ENCODE measurements around the gene RASGEF1B.

- TF ChIP-seq CTCF (IDR thresholded peaks at IDR 0.05; ENCODE audit: extremely low read depth in 1 of 2, insufficient read depth in 1 of 2, low read depth in 1 of 2, low read length in 2 of 2) (no peak), EZH2 (IDR thresholded peaks at IDR 0.05; ENCODE audit: borderline replicate concordance, low read depth, low read length, severe bottlenecking) (no peak), JUN (IDR thresholded peaks at IDR 0.05; ENCODE audit: borderline replicate concordance, insufficient read depth, insufficient read length, low read depth) (no peak), MAX (IDR thresholded peaks at IDR 0.05; ENCODE audit: insufficient read depth, insufficient read length) (no peak), FOS (IDR thresholded peaks at IDR 0.05; ENCODE audit: borderline replicate concordance, insufficient read depth, low read length) (no peak), GATA2 (IDR thresholded peaks at IDR 0.05; ENCODE audit: insufficient read depth, insufficient read length, low read depth, low read length) (no peak), POLR2A (IDR thresholded peaks at IDR 0.05; ENCODE audit: low read depth, low read length) (no peak), POLR2AphosphoS5 (IDR thresholded peaks at IDR 0.05; ENCODE audit: insufficient read depth, low read depth, low read length) (no peak), MYC (IDR thresholded peaks at IDR 0.05; ENCODE audit: low read depth, low read length) (no peak)
Measured at GRCh38 chr4:81380437-81380836, 91.3 kb downstream of the RASGEF1B start.

All from endothelial cell of umbilical vein (primary cell).